NCI-H748 (cell line): ENCODE results near the gene PPM1G.
"Not testable (repeated sequence)": the region's sequence is repeated elsewhere in the genome, so short reads cannot be mapped to it uniquely, and the experiment has no call there.

Experiments
- DNase-seq: peaks from one replicate; lab custom pipeline; 2025; ENCODE audit not compliant: unreplicated experiment; lab: John Stamatoyannopoulos, UW

PPM1G gene

GRCh38 chr2:27376151-27376865 lies 33.1 kb downstream of the PPM1G start:
- no peak for DNase-seq

- DNase-seq, result no peak
These were observed 33.8 kb downstream of the PPM1G start for GRCh38 chr2:27375513-27376099.

- DNase-seq, result no peak
These were observed 35.8 kb downstream of the PPM1G start for GRCh38 chr2:27373567-27373966.

- DNase-seq, result no peak
These were observed 36.5 kb downstream of the PPM1G start for GRCh38 chr2:27372937-27373336.

- DNase-seq, result peak; percentile 48
These were observed 38.4 kb downstream of the PPM1G start for GRCh38 chr2:27370816-27371620.

- DNase-seq, result peak; percentile 99
These were observed 39.2 kb downstream of the PPM1G start, which contains the start of the genes EIF2B4 and SNX17 for GRCh38 chr2:27370026-27370815. EIF2B4 (minus strand) TSS chr2:27370338; CDS start chr2:27370314, 24 bp downstream. SNX17 (plus strand) TSS chr2:27370616; CDS start chr2:27370744, 128 bp downstream.

GRCh38 chr2:27369471-27370025 lies 39.8 kb downstream of the PPM1G start:
- peak; percentile 80 for DNase-seq

GRCh38 chr2:27363933-27364332 lies 45.5 kb downstream of the PPM1G start:
- no peak for DNase-seq

- no peak for DNase-seq
These were observed 46.5 kb downstream of the PPM1G start for GRCh38 chr2:27362678-27363420.

GRCh38 chr2:27356382-27357181 lies 52.8 kb downstream of the PPM1G start, which contains the start of gene GTF3C2:
GTF3C2 (minus strand) TSS chr2:27356764; CDS start chr2:27343554, 13,210 bp downstream.
- DNase-seq, result peak; percentile 99

GRCh38 chr2:27356056-27356381 lies 53.4 kb downstream of the PPM1G start:
- peak; percentile 73 for DNase-seq

GRCh38 chr2:27354597-27354927 lies 54.8 kb downstream of the PPM1G start:
- no peak for DNase-seq

- no peak for DNase-seq
These were observed 55.4 kb downstream of the PPM1G start for GRCh38 chr2:27353762-27354596.

- DNase-seq, result not testable (repeated sequence)
These were observed 56.0 kb downstream of the PPM1G start for GRCh38 chr2:27353386-27353761.

GRCh38 chr2:27351802-27352598 lies 57.4 kb downstream of the PPM1G start:
- no peak for DNase-seq

GRCh38 chr2:27350106-27350693 lies 59.2 kb downstream of the PPM1G start:
- no peak for DNase-seq

- DNase-seq, result no peak
These were observed 61.8 kb downstream of the PPM1G start for GRCh38 chr2:27347641-27348040.
